ENCODE results near the gene UBA5. TPM values are rescaled to one million over a fixed set of nuclear protein-coding genes. Genes with fewer than 3 reads are reported as not detected.

Gene UBA5
- total and polyA plus RNA-seq, 9 of the 15 experiments (the other 6 are each of a cell fraction or from before 2014, with no cell fraction given), result 8.1 to 71.1 (median 29.4) TPM

DNA sequence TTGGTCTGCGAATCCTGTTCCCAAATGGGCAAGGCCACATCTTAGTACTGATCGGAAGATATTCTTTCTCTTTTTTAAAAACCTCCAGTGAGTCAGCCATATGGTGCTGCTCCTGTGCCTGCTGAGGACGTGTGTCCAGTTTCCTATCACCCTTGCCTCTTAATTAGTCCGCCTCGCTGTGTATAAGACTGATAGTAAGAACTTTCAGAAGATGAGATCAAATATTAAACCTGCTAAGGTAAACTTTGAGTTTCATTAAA lies 612 bp downstream of the UBA5 start:
- Histone ChIP-seq H3K79me2 (ENCODE audit: control insufficient read depth, insufficient read depth, low read length) (peaks cover 59% of the 10 kb centered on the region), H3K4me1 (replicated peaks in 1 of 2; ENCODE audit: control insufficient read depth in 2 of 2, insufficient read depth in 2 of 2, low read length in 2 of 2) (peaks cover 0 to 9% of the 10 kb centered on the region in 2 experiments; a peak in 3 of 5 replicates), H3K27ac (ENCODE audit: extremely low read depth, low read depth, low read length) (peak overlapping the region; percentile 91), H3K36me3 (ENCODE audit: control insufficient read depth, insufficient read depth, low read length) (peaks cover 8% of the 10 kb centered on the region; the same call in 2 of the 3 replicates), H3K4me2 (ENCODE audit: insufficient read depth, low read length) (peak overlapping the region; percentile 93), H3K27me3 (ENCODE audit: control insufficient read depth in 2 of 2, insufficient read depth in 2 of 2, low read length in 2 of 2) (no peaks in the 10 kb centered on the region), H3K9ac (ENCODE audit: insufficient read depth in 1 of 2, low read depth in 2 of 2, low read length in 2 of 2) (peak overlapping the region; percentile 90 to 98), H3K9me1 (ENCODE audit: control insufficient read depth, insufficient read depth, low read length) (no peaks in the 10 kb centered on the region), H2AFZ (ENCODE audit: low read depth, low read length) (peak overlapping the region; percentile 99), H4K20me1 (replicated peaks; ENCODE audit: control insufficient read depth, insufficient read depth, low read length) (no peaks in the 10 kb centered on the region), H3K4me3 (peak overlapping the region; percentile 91), H3K9me3 (replicated peaks; ENCODE audit: control insufficient read depth, insufficient read depth, low read depth, low read length) (no peaks in the 10 kb centered on the region)
- intact Hi-C loops (cut with micrococcal nuclease) (no loop called here), in situ Hi-C loops (cut with MboI) (no loop called here)
- CTCF ChIA-PET (ENCODE audit: low intra/inter-chr PET ratio), result no interaction called here
- no TSS peak for BruUV-seq (replicated peaks)
- FAIRE-seq (peak; percentile 52), DNase-seq (ENCODE audit: extremely low read depth in 1 of 4, low spot score in 3 of 4) (peak in 1 of 4 experiments; percentile 38), ATAC-seq (no peak)
- 0% methylated on average over 5 of the region's 5 CpGs for WGBS (ENCODE audit: insufficient coverage, low coverage, missing lambda C conversion rate)
- POLR2A ChIA-PET, result interaction anchor here (0.9 to 1.5 kb wide), 2 partner anchors 9 to 15 kb away, joined by 4 to 5 read pairs; no protein-coding TSS in a partner anchor
- TF ChIP-seq BMI1 (IDR thresholded peaks at IDR 0.05; ENCODE audit: low read length), result no peak
- TF ChIP-seq, protein P1, sequence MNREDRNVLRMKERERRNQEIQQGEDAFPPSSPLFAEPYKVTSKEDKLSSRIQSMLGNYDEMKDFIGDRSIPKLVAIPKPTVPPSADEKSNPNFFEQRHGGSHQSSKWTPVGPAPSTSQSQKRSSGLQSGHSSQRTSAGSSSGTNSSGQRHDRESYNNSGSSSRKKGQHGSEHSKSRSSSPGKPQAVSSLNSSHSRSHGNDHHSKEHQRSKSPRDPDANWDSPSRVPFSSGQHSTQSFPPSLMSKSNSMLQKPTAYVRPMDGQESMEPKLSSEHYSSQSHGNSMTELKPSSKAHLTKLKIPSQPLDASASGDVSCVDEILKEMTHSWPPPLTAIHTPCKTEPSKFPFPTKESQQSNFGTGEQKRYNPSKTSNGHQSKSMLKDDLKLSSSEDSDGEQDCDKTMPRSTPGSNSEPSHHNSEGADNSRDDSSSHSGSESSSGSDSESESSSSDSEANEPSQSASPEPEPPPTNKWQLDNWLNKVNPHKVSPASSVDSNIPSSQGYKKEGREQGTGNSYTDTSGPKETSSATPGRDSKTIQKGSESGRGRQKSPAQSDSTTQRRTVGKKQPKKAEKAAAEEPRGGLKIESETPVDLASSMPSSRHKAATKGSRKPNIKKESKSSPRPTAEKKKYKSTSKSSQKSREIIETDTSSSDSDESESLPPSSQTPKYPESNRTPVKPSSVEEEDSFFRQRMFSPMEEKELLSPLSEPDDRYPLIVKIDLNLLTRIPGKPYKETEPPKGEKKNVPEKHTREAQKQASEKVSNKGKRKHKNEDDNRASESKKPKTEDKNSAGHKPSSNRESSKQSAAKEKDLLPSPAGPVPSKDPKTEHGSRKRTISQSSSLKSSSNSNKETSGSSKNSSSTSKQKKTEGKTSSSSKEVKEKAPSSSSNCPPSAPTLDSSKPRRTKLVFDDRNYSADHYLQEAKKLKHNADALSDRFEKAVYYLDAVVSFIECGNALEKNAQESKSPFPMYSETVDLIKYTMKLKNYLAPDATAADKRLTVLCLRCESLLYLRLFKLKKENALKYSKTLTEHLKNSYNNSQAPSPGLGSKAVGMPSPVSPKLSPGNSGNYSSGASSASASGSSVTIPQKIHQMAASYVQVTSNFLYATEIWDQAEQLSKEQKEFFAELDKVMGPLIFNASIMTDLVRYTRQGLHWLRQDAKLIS (CRISPR knock-in tag; IDR thresholded peaks at IDR 0.05), result 0 out of 2 replicates have a peak, but pooled peaks have one; percentile 50

Measured in K562 (cell line).